ENCODE results near the gene CYB5D1.

- TF ChIP-seq CTCF (conservative IDR thresholded peaks at IDR 0.05 in 1 of 2, IDR thresholded peaks at IDR 0.05 in 1 of 2; ENCODE audit: extremely low read depth in 1 of 2, insufficient read depth in 1 of 2, low read depth in 1 of 2, low read length in 2 of 2) (no peak), EZH2 (IDR thresholded peaks at IDR 0.05; ENCODE audit: borderline replicate concordance, low read length) (no peak)
These were observed 18.5 kb upstream of the CYB5D1 start for GRCh38 chr17:7839190-7839875.

Data from mammary epithelial cell (primary cell).